Measurements from ENCODE around the gene RAB6D.
"Not testable (repeated sequence)": the region's sequence is repeated elsewhere in the genome, so short reads cannot be mapped to it uniquely, and the experiment has no call there.

Gene RAB6D

GRCh38 chr2:131366643-131367042, 2.7 kb upstream of the RAB6D start:
- DNase-seq (ENCODE audit: low read depth in 2 of 2), result no peak

- DNase-seq (ENCODE audit: low read depth in 2 of 2), result no peak
These were observed 1.5 kb upstream of the RAB6D start for GRCh38 chr2:131365452-131365851.

DNA sequence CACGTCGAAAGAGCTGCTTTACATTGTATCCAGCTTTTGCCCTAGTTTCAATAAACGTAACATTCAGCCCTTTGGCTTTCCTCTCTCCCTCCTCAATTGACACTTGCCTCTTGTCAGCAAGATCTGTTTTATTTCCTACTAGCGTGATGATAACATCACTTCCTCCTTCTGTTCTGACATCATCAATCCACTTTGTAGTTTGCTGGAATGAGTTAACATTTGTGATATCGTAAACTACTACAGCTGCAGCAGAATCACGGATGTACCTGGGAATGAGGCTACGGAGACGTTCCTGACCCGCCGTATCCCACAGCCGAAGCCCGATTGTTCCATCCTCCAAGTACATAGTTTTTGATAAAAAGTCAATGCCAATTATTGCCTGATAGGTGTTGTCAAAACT, 755 bp downstream of the RAB6D start:
- not testable (repeated sequence) for DNase-seq (ENCODE audit: low read depth in 2 of 2)

GRCh38 chr2:131361773-131362172, 2.2 kb downstream of the RAB6D start:
- DNase-seq (ENCODE audit: low read depth in 2 of 2), result not testable (repeated sequence)

GRCh38 chr2:131353167-131353697, 10.7 kb downstream of the RAB6D start:
- not testable (repeated sequence) for DNase-seq (ENCODE audit: low read depth in 2 of 2)

DNA sequence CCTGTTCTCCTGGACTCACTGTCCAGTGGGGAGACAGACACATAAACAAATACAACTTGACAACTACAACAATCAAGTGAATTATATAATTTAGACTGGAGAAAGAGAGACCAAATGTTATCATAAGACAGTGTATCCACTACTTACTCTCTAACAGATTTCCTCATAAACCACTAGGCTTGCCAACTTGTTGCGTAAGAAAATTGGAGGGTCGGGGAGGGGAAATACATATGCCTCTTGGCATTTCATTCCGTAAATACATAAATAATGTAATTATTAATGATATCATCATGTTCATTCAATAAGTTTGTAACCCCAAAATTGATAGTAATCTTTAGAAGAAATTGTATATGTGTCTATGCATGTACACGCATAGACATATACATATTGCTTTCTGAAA, 14.9 kb downstream of the RAB6D start:
- no peak for DNase-seq (ENCODE audit: low read depth in 2 of 2)

- not testable (repeated sequence) for DNase-seq (ENCODE audit: low read depth in 2 of 2)
These were observed 16.9 kb downstream of the RAB6D start for GRCh38 chr2:131347035-131347434.

- not testable (repeated sequence) for DNase-seq (ENCODE audit: low read depth in 2 of 2)
These were observed 24.7 kb downstream of the RAB6D start for GRCh38 chr2:131339307-131339706.

- not testable (repeated sequence) for DNase-seq (ENCODE audit: low read depth in 2 of 2)
These were observed 28.6 kb downstream of the RAB6D start for GRCh38 chr2:131335319-131335718.

GRCh38 chr2:131332709-131333108, 31.3 kb downstream of the RAB6D start:
- not testable (repeated sequence) for DNase-seq (ENCODE audit: low read depth in 2 of 2)

GRCh38 chr2:131331000-131331399, 33.0 kb downstream of the RAB6D start:
- DNase-seq (ENCODE audit: low read depth in 2 of 2), result not testable (repeated sequence)

GRCh38 chr2:131322209-131322608, 41.8 kb downstream of the RAB6D start:
- no peak for DNase-seq (ENCODE audit: low read depth in 2 of 2)

DNA sequence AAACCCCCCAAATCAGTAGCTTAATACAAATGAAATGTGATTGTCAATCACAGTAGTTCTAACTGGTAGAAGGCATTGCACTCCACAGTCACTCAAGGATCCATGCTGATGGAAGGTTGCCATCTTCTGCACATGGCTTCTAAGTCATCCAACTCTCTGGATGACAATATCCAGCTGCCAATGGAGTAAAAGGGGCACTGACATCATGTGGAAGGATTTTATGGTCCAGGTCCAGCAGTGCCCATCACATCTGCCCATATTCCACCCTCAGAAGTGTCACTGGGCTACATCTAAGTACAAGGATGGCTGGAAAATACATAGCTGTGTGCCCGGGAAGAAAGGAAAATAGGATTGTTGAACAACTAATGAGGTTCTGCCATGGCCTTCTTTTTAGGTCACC, 42.6 kb downstream of the RAB6D start:
- DNase-seq (ENCODE audit: low read depth in 2 of 2), result not testable (repeated sequence)

GRCh38 chr2:131311001-131311400, 53.0 kb downstream of the RAB6D start:
- not testable (repeated sequence) for DNase-seq (ENCODE audit: low read depth in 2 of 2)

Measured in fibroblast of skin of left biceps (primary cell).